Chondrocyte (in vitro differentiated cells): ENCODE measurements around the gene ZNF775. TPM values are rescaled to one million over a fixed set of nuclear protein-coding genes. Genes with fewer than 3 reads are reported as not detected.

ENCODE experiments used
- DNase-seq: peaks from one replicate; pipeline ENCODE4 v3.0.0; 2021; ENCODE audit warnings: mixed read lengths, low spot score
- H3K27ac Mint-ChIP-seq: one replicate; pipeline ENCODE4 v1.8.0; 2021; ENCODE audit warnings: mild to moderate bottlenecking, moderate library complexity, mixed read lengths; ENCODE audit not compliant: unreplicated experiment
- H3K27me3 Mint-ChIP-seq: 2 replicates; pipeline ENCODE4 v1.8.0; 2021; ENCODE audit warnings: low read depth, mixed read lengths
- H3K36me3 Mint-ChIP-seq: 2 replicates; pipeline ENCODE4 v1.8.0; 2021; ENCODE audit warnings: low read depth, mixed read lengths
- H3K4me1 Mint-ChIP-seq: 2 replicates; pipeline ENCODE4 v1.8.0; 2021; ENCODE audit warnings: low read depth, mild to moderate bottlenecking, mixed read lengths
- H3K4me3 Mint-ChIP-seq: one replicate; pipeline ENCODE4 v1.8.0; 2021; ENCODE audit warnings: mild to moderate bottlenecking, moderate library complexity, mixed read lengths; ENCODE audit not compliant: unreplicated experiment
- H3K9me3 Mint-ChIP-seq: 2 replicates; pipeline ENCODE4 v1.8.0; 2021; ENCODE audit warnings: low read depth, mixed read lengths
- CTCF ChIP-seq: fragments of 200-600 bp; sonication (generic); IDR thresholded peaks from 2 replicates; pipeline ENCODE4 v1.5.0; 2021; ENCODE audit warnings: antibody characterized with exemption, mild to moderate bottlenecking, moderate library complexity
- long read RNA-seq: library from polyadenylated mRNA; stranded (forward); transcript quantifications from one replicate; pipeline ENCODE4 v2.0.0, GENCODE V29; 2021
- total RNA-seq: library from RNA; stranded (reverse); gene quantifications from 3 replicates; pipeline ENCODE4 v1.2.1, GENCODE V29; 2021

ZNF775 gene
- 4.3 to 6.5 TPM (median 6.0 TPM) in 3 replicates for total RNA-seq
- long read RNA-seq, transcript ZNF775-201 (3 exons, 2,257 nt): major isoform, 16 of 18 reads
- long read RNA-seq, partial matches to known transcripts: 0 of 18 reads
- long read RNA-seq, other reads (novel, unspliced or antisense): 2 of 18 reads

GRCh38 chr7:150378853-150379440 is at the start of gene ZNF775:
ZNF775 (plus strand) TSS chr7:150379330; CDS start chr7:150388471, 9,141 bp downstream.
- TF ChIP-seq CTCF: no peak
- Mint-ChIP-seq H3K27ac (peak within 1 kb of the TSS; percentile 68), H3K4me3 (peak within 1 kb of the TSS; percentile 94), H3K9me3 (no peaks in the 10 kb centered on the region), H3K36me3 (peaks cover 4% of the 10 kb centered on the region), H3K4me1 (peaks cover 34% of the 10 kb centered on the region), H3K27me3 (no peaks in the 10 kb centered on the region)
- no peak for DNase-seq

GRCh38 chr7:150329331-150330120 is 49.6 kb upstream of the ZNF775 start:
- Mint-ChIP-seq H3K4me1 (peaks cover 3% of the 10 kb centered on the region), H3K27me3 (peaks cover 6% of the 10 kb centered on the region), H3K9me3 (no peaks in the 10 kb centered on the region), H3K36me3 (peaks cover 2% of the 10 kb centered on the region), H3K27ac (no peak overlapping the region), H3K4me3 (no peak overlapping the region)
- no peak for TF ChIP-seq CTCF
- DNase-seq: no peak

- no peak for DNase-seq
- Mint-ChIP-seq H3K4me3 (no peak overlapping the region), H3K4me1 (no peaks in the 10 kb centered on the region), H3K27me3 (peaks cover 2% of the 10 kb centered on the region), H3K36me3 (peaks cover 2% of the 10 kb centered on the region), H3K27ac (no peak overlapping the region), H3K9me3 (no peaks in the 10 kb centered on the region)
- no peak for TF ChIP-seq CTCF
These were observed 48.8 kb upstream of the ZNF775 start for GRCh38 chr7:150330211-150330885.

- Mint-ChIP-seq H3K27ac (no peak overlapping the region), H3K36me3 (no peaks in the 10 kb centered on the region), H3K9me3 (no peaks in the 10 kb centered on the region), H3K4me1 (no peaks in the 10 kb centered on the region), H3K27me3 (peaks cover 2% of the 10 kb centered on the region), H3K4me3 (no peak overlapping the region)
- TF ChIP-seq CTCF: no peak
- DNase-seq: no peak
These were observed 46.1 kb upstream of the ZNF775 start for GRCh38 chr7:150332852-150333635.
